ENCODE results near the gene HAUS8.
"Not testable (repeated sequence)": the region's sequence is repeated elsewhere in the genome, so short reads cannot be mapped to it uniquely, and the experiment has no call there.

Gene HAUS8

DNA sequence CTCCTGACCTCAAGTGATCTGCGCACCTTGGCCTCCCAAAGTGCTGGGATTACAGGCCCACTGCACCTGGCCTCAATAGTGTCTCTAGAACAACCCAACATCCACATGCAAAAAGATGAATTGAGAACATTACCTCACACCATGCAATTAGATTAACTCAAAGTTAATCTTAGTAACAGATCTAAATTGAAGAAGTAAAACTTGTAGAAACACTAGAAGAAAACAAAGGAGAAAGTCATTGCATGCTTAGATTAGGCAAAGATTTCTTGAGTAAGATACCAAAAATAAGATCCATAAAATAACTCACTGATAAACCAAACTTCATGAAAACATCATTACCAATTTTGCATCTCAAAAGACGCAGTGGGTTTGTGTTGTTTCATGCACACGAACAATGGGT is 51.4 kb downstream of the HAUS8 start:
- H3K4me3 ChIP-seq (ENCODE audit: low read depth, low read length), result no peak overlapping the region
- TF ChIP-seq CTCF (IDR thresholded peaks at IDR 0.05; ENCODE audit: borderline replicate concordance, insufficient read depth, low read depth, low read length), result no peak

- no peak for TF ChIP-seq CTCF (IDR thresholded peaks at IDR 0.05; ENCODE audit: borderline replicate concordance, insufficient read depth, low read depth, low read length)
- no peak overlapping the region for H3K4me3 ChIP-seq (ENCODE audit: low read depth, low read length)
Observed at GRCh38 chr19:17022738-17023137, 52.5 kb downstream of the HAUS8 start.

- H3K4me3 ChIP-seq (ENCODE audit: low read depth, low read length), result no peak overlapping the region
- no peak for TF ChIP-seq CTCF (IDR thresholded peaks at IDR 0.05; ENCODE audit: borderline replicate concordance, insufficient read depth, low read depth, low read length)
Observed at GRCh38 chr19:17021793-17022590, 53.3 kb downstream of the HAUS8 start.

DNA sequence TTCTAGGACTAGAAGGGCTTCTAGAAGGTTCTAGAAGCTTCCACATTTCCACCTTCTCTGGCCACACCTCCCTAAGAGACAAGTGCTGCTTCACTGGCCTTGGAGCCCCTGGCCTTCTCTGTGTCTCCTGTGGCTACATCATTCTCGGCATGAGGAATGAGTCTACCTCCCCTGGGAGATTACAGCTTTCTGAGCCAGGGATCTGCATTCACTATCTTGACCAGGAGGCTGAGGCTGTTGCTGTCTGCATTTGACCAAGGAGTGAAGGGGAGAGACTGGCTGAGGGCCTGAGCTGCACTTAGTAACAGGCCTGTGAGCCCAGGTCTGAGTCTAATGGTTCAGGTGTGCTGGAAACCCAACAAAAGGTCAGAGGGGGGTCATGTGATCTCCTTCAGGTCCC is 53.9 kb downstream of the HAUS8 start:
- TF ChIP-seq CTCF (IDR thresholded peaks at IDR 0.05; ENCODE audit: borderline replicate concordance, insufficient read depth, low read depth, low read length), result no peak
- no peak overlapping the region for H3K4me3 ChIP-seq (ENCODE audit: low read depth, low read length)

DNA sequence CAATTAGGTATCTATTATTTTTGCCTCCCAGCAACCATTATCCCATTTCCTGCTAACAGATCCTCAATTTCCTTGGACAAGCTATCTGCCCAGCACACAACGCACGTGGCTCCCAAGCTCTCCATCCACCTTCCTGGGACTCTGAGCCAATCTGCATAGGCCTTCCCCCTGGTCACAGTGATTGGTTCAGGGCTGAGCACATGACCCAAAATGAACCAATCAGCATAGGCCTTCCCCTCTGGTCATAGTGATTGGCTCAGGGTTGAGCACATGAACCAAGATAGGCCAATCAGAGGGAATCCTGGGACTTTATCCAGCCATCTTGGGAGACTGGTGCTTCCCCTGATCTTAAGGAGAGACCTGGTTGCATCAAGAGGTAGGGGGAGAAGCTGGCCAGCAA is 54.4 kb downstream of the HAUS8 start:
- no peak for TF ChIP-seq CTCF (IDR thresholded peaks at IDR 0.05; ENCODE audit: borderline replicate concordance, insufficient read depth, low read depth, low read length)

GRCh38 chr19:17020385-17020784 is 54.9 kb downstream of the HAUS8 start:
- H3K4me3 ChIP-seq (ENCODE audit: low read depth, low read length), result no peak overlapping the region
- TF ChIP-seq CTCF (IDR thresholded peaks at IDR 0.05; ENCODE audit: borderline replicate concordance, insufficient read depth, low read depth, low read length), result no peak

More for the DNA sequence above, 54.4 kb downstream of the HAUS8 start:
- no peak overlapping the region for H3K4me3 ChIP-seq (ENCODE audit: low read depth, low read length)

DNA sequence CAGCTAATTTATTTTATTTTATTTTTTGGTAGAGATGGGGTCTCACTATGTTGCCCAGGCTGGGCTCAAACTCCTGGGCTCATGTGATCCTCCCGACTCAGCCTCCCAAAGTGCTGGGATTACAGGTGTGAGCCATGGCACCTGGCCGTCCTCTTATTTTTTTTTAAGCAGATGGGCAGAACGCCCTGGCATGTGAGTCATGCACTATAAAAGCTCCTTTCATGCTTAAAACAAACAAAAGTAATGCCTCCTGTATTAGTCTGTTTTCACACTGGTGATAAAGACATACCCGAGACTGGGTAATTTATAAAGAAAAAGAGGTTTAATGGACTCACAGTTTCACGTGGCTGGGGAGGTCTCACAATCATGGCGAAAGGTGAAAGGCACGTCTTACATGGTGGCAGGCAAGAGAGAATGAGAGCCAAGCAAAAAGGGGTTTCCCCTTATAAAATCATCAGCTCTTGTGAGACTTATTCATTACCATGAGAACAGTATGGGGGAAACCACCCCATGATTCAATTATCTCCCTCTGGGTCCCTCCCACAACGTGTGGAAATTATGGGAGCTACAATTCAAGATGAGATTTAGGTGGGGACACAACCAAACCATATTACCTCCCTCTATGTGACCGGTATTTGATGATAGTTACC is 60.9 kb downstream of the HAUS8 start:
- not testable (repeated sequence) for H3K4me3 ChIP-seq (ENCODE audit: low read depth, low read length)

Data from GM12875 (cell line).